C4-2B (cell line): ENCODE results near the gene RNF2.

ENCODE experiments used
- ZFX ChIP-seq: fragments of 450-650 bp; IDR thresholded peaks from 2 replicates; pipeline ENCODE4 v1.6.1; 2017
- TF ChIP-seq, protein P1 (sequence below): fragments of 450-650 bp; conservative IDR thresholded peaks from 2 replicates; pipeline ENCODE4 v1.5.1; 2017; ENCODE audit warnings: mild to moderate bottlenecking

DNA sequence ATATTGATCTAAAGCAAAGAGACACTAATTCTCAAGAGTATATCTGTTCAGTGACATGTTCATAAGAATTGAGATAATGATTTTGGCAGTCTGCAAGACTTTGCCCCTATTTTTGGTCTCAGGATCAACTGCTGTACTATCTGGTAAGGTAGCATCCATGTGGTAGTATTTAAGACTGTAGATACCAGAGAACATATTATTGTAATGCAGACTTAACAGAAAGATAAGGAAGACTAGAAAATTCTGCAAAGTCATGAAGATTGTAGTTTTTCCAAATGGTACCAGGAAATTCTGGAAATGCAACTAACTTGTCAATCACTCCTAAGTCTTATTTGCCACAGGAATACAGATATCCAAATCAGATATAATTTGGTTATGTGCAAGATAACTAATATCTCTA, 35.1 kb downstream of the RNF2 start:
- TF ChIP-seq ZFX, result no peak
- TF ChIP-seq, protein P1, sequence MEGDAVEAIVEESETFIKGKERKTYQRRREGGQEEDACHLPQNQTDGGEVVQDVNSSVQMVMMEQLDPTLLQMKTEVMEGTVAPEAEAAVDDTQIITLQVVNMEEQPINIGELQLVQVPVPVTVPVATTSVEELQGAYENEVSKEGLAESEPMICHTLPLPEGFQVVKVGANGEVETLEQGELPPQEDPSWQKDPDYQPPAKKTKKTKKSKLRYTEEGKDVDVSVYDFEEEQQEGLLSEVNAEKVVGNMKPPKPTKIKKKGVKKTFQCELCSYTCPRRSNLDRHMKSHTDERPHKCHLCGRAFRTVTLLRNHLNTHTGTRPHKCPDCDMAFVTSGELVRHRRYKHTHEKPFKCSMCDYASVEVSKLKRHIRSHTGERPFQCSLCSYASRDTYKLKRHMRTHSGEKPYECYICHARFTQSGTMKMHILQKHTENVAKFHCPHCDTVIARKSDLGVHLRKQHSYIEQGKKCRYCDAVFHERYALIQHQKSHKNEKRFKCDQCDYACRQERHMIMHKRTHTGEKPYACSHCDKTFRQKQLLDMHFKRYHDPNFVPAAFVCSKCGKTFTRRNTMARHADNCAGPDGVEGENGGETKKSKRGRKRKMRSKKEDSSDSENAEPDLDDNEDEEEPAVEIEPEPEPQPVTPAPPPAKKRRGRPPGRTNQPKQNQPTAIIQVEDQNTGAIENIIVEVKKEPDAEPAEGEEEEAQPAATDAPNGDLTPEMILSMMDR, result no peak
